Neutrophil (primary cell): Measurements from ENCODE around the gene METTL23.

Experiments used
- H3K27ac ChIP-seq: fragments of 200-600 bp; sonication (generic); 2 replicates; pipeline ENCODE4 v1.5.1; 2016; ENCODE audit warnings: mild to moderate bottlenecking, moderate library complexity
- H3K27me3 ChIP-seq: fragments of 200-600 bp; sonication (generic); 2 replicates; pipeline ENCODE4 v1.6.0; 2016; ENCODE audit warnings: mild to moderate bottlenecking
- H3K36me3 ChIP-seq: fragments of 200-600 bp; sonication (generic); 2 replicates; pipeline ENCODE4 v1.5.1; 2017
- H3K4me1 ChIP-seq, 2 experiments: fragments of 200-600 bp in 1 of 2; sonication (generic) in 1 of 2; 1 replicate in 1 of 2; 2 replicates in 1 of 2; pipeline versions ENCODE4 v1.5.1 to v1.6.1; 2013 to 2016; ENCODE audit warnings: low read depth in 1 of 2, low read length in 1 of 2, mild to moderate bottlenecking in 1 of 2, moderate library complexity in 1 of 2; ENCODE audit not compliant: control insufficient read depth in 1 of 2, insufficient read depth in 1 of 2
- H3K4me3 ChIP-seq, 2 experiments: fragments of 200-600 bp in 1 of 2; sonication (generic) in 1 of 2; 1 replicate in 1 of 2; 2 replicates in 1 of 2; pipeline ENCODE4 v1.5.1; 2013 to 2016; ENCODE audit warnings: low read depth in 1 of 2, low read length in 1 of 2, mild to moderate bottlenecking in 1 of 2, moderate library complexity in 1 of 2
- H3K9me3 ChIP-seq: fragments of 200-600 bp; sonication (generic); 2 replicates; pipeline ENCODE4 v1.5.1; 2016
- TF ChIP-seq, protein P1 (sequence below): fragments of 200-600 bp; sonication (generic); IDR thresholded peaks from 2 replicates; pipeline ENCODE4 v1.5.1; 2016; ENCODE audit warnings: antibody characterized with exemption

The METTL23 gene

GRCh38 chr17:76714822-76715495 is 11.7 kb upstream of the METTL23 start:
- Histone ChIP-seq H3K4me3 (peak overlapping the region; percentile 38 to 43), H3K4me1 (peaks cover 52 to 54% of the 10 kb centered on the region in 2 experiments), H3K27me3 (peaks cover 16% of the 10 kb centered on the region), H3K36me3 (peaks cover 50% of the 10 kb centered on the region), H3K27ac (peak overlapping the region; percentile 94), H3K9me3 (no peaks in the 10 kb centered on the region)
- TF ChIP-seq, protein P1, sequence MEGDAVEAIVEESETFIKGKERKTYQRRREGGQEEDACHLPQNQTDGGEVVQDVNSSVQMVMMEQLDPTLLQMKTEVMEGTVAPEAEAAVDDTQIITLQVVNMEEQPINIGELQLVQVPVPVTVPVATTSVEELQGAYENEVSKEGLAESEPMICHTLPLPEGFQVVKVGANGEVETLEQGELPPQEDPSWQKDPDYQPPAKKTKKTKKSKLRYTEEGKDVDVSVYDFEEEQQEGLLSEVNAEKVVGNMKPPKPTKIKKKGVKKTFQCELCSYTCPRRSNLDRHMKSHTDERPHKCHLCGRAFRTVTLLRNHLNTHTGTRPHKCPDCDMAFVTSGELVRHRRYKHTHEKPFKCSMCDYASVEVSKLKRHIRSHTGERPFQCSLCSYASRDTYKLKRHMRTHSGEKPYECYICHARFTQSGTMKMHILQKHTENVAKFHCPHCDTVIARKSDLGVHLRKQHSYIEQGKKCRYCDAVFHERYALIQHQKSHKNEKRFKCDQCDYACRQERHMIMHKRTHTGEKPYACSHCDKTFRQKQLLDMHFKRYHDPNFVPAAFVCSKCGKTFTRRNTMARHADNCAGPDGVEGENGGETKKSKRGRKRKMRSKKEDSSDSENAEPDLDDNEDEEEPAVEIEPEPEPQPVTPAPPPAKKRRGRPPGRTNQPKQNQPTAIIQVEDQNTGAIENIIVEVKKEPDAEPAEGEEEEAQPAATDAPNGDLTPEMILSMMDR: peak; percentile 67

DNA sequence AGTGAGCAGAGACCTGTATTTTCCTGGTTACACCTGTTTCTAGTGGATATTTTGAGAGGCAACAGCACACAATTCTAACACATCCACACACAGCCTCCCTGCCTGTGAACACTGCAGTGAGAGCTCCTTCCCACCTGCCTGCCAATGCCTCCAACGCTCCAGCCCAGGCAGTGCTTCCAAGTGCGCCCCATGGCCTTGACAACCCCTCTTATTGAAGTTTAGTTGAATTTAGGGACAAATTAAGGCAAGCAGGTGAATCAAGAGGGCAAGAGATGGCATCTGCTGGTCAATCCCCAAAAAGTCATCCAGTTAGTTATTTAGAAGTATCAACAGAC is 11.2 kb upstream of the METTL23 start:
- Histone ChIP-seq H3K27ac (peak overlapping the region; percentile 94), H3K9me3 (no peaks in the 10 kb centered on the region), H3K27me3 (peaks cover 11% of the 10 kb centered on the region), H3K4me3 (peak overlapping the region; percentile 38 to 43), H3K4me1 (peaks cover 47 to 50% of the 10 kb centered on the region in 2 experiments), H3K36me3 (peaks cover 55% of the 10 kb centered on the region)
- TF ChIP-seq, protein P1: no peak

- Histone ChIP-seq H3K36me3 (peaks cover 63% of the 10 kb centered on the region), H3K4me1 (peaks cover 43 to 46% of the 10 kb centered on the region in 2 experiments), H3K27me3 (peaks cover 6% of the 10 kb centered on the region), H3K4me3 (peak overlapping the region; percentile 38 to 54), H3K27ac (peak overlapping the region; percentile 94), H3K9me3 (no peaks in the 10 kb centered on the region)
- TF ChIP-seq, protein P1: no peak
Measured at GRCh38 chr17:76716146-76716838, 10.3 kb upstream of the METTL23 start.

DNA sequence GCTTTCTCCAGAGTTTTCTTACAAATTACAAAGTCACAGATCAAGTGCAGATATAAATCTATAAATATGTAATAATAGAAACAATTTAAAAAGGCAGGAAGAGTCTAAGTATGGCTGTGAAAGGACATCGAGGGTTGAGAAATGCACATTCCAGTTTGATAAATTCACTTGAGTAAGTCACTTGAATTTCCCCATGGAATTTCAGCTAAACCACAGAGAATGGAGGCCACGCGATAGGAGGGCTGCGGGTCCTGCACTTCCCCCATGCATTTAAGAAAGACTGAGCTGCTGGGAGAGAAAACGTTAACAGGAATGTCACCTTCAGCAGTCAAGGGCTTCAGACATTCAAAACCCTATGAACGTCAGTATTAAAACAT is 9.8 kb upstream of the METTL23 start:
- Histone ChIP-seq H3K4me1 (peaks cover 41% of the 10 kb centered on the region in 2 experiments), H3K36me3 (peaks cover 69% of the 10 kb centered on the region), H3K4me3 (peak overlapping the region; percentile 38 to 54), H3K27me3 (peaks cover under 1% of the 10 kb centered on the region), H3K9me3 (no peaks in the 10 kb centered on the region), H3K27ac (peak overlapping the region; percentile 94)
- TF ChIP-seq, protein P1: no peak

- H3K36me3 ChIP-seq: peaks cover 73% of the 10 kb centered on the region
- no peaks in the 10 kb centered on the region for H3K27me3 ChIP-seq
- H3K4me1 ChIP-seq: peaks cover 44 to 47% of the 10 kb centered on the region in 2 experiments
- TF ChIP-seq, protein P1: no peak
- H3K27ac ChIP-seq: peak overlapping the region; percentile 94
- no peaks in the 10 kb centered on the region for H3K9me3 ChIP-seq
- no peak overlapping the region for H3K4me3 ChIP-seq
Measured at GRCh38 chr17:76718516-76718915, 8.1 kb upstream of the METTL23 start.
